GM18502 (cell line): ENCODE results near the gene RBPMS2.

Experiments
- ATAC-seq: cut with Tn5 transposase; IDR thresholded peaks from one replicate; pipeline ENCODE4 v1.9.1; 2021; ENCODE audit warnings: mild to moderate bottlenecking; ENCODE audit not compliant: unreplicated experiment, poor library complexity

RBPMS2 gene

DNA sequence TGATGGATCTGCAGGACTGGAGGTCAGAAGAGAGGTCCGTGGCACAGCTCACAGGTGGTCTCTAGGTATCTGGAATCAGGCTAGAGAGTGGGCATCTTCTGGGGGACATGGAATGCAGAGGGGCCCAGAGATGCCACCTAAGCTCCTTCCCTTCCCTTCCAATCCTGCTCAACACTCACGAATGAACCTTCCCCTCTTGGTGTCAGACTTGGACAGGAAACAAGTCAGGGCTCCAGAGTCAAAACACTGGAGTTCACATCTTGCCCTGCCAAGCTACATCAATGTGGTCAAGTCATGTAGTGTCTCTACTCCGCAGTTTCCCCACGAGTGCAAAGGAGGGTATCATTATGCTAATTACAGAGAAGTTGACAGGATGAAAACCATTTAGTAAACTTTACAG, 16.0 kb upstream of the RBPMS2 start:
- no peak for ATAC-seq

DNA sequence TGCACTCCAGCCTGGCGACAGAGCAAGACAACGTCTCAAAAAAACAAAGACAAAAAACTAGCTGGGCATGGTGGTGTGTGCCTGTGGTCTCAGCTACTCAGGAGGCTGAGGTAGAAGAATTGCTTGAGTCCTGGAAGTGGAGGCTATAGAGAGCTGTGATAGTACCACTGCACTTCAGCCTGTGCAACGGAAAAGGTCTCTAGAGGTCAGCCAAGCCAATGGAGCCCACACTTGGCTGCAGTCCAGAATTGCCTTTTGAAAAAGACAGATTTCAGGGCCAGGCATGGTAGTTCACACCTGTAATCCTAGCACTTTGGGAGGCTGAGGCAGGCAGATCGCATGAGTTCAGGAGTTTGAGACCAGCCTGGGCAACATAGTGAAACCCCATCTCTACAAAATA, 8.4 kb upstream of the RBPMS2 start:
- ATAC-seq: no peak

DNA sequence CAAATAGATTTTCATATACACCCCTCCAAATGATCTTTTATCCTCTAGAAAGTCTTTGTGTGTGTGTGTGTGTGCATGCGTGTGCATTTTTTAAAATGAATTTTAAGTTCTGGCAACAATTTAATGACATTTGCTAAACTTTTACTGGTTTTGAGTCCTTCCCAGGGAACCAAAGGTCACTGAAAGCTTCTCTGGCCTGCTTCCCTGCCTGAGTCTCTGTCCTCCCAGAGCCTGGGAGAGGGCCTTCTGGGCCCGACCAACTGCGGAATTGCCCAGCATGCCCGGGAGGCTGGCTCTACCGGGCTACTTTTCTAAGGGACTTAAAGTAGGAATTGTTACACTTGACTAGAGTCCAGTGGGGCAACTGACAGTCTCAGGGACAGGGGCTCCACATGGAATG, 7.4 kb upstream of the RBPMS2 start:
- ATAC-seq: no peak

DNA sequence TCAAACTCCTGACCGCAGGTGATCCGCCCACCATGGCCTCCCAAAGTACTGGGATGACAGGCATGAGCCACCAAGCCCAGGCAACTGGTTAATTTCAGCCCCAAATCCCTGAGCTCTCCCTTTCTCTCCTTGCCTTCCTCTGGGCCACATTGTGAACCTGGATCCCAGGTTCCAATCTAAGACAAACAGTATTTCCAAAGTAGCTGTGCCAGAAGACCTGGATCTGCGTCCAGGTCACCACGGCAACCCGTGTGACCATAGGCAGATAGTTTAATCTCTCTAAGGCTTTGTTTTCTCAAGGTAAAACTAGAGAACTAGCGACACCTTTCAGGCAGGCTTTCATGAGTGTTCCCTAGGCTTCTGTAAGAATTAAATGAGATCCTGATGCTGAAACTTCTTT, 5.9 kb upstream of the RBPMS2 start:
- no peak for ATAC-seq

DNA sequence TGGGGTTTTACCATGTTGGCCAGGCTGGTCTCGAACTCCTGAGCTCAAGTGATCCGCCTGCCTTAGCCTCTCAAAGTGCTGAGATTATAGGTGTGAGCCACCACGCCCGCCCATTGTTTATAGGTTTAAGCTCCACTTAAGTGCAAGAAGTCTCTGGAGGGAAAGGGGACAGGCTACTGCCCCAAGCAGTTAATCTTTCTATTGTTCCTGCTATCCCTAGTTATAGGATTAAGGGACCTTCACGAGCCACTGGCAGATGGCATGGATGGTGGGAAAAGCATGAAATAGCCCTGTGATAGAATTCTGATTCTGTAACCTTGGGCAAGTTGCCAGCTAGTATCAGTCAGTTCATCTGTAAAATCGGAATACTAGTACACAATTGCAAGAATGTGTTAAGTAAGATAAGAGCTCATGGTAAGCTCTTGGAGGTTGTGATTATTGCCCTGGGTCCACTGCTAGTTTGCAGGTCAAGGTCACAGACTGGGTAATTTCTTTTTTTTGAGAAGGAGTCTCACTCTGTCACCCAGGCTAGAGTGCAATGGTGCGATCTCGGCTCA, 5.3 kb upstream of the RBPMS2 start:
- no peak for ATAC-seq

DNA sequence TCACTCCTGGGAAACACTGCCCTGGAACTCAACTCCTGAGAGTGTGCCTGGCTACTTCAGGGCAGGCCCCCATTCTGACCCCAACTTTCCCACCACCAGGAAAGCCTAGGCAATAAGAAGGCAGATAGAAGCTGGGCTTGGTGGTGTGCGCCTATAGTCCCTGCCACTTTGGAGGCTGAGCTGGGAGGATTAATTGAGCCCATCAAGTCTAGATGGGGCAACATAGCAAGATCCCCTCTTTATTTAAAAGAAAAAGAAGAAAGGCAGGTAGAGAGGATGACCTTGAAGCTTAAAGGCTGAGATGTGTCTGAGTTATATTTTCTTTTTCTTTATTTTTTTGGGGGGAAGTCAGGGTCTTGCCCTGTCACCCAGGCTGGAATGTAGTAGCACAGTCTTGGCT, 4.2 kb upstream of the RBPMS2 start:
- no peak for ATAC-seq

DNA sequence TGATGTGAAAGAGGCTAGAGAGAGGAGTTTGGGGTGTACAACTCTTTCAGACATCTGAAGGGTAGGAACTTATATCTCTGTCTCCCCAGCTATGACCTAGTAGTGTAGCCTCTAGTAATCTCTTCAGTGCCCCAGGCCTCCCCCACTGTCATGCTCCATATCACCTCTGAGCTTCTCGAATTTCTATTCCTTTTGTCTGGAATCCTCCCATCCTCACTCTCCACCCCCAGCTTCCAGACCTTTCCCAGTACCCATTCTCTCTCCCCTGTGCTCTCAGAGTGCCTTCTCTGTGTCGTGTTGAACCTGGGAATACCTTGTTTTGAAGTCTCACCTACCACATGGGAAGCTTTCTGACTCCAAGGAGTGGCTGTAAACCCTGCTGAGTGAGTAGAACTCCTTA, 3.6 kb upstream of the RBPMS2 start:
- no peak for ATAC-seq

DNA sequence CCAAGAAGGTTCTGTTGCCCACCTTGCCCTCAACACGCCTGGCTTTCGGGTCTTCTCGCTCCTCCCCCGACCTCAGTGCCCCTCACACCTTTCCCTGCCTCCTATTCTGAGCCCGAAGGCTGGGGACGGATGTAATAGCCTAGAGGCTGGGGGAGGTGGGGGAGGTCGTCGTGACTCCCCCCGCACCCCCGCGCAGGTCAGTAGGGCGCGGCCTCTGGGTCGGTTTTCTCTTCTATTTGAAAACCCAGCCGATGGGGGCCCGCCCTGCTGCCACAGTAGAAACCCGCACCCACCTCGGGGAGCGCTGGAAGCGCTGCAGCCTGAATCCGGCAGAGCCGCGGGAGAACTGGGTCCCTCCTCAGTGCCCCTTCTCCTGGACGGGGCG, 1.0 kb upstream of the RBPMS2 start:
- no peak for ATAC-seq

DNA sequence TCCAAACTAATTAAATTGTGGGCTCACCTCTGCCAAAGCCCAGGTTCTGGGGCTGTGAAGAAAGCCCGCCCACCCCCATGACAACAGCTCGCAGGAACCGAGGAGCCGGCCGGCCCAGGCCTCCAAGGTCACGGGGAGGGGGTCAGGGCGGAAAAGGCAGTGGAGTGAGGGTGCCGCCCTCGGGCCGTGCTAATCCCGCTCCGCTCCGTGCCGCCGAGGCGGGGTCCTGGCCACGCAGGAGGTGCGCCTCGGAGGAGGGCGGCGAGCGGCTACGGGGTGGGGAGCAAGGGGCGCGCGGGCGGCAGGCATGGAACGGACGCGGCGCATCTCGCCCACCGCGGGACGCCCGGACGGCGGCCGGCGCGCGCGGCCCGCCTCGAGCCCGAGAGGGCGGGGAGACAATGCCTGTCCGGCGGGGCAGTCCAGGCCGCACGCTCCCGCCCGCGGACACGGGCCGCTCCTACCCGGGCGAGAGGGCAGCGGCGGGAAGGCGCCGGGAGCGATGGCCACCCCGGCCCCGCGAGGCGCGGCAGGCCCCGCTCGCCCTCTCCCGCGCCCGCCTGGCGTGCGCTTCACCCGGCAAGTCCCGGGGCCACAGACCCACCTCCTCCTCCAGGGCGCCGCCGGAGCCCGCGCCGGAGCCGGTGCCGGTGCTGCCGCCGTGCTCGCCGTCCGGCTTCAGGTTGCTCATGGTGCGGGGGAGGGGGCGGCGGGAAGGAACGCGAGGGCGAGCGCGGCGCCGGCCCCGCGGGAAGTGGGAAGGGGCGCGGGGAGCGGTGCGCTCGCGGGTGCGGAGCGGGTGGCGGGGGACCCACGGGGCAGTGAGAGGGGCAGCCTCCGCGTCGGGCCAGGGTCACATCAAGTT, 528 bp downstream of the RBPMS2 start:
- ATAC-seq: no peak

DNA sequence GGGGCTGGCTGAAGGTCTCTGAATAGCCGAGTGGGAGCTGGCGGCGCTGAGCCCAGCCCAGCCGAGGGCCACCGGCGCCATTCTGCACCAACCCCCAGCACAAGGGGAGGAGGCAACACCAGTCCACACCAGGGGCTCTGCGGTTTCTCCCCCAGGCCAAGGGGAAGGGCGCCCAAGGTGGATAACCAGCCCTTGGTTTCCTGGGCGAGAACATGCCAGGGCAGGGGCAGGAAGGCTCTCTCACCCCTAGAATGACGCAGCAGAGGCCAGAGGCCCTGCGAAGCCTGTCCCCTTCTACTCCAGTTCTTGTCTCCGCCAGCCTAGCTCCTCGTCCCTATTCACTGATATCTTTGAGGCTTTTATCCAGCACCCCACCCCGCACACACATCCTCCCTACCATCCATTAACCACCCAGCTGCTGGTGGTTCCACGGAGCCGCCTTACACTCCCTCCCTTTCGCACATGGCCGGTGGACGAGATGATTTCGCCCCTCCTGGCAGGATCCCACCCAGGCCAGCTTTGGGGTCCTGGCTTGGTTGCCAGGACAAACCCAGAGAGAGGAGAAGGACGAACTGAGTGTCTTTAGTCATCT, 1.3 kb downstream of the RBPMS2 start:
- no peak for ATAC-seq

DNA sequence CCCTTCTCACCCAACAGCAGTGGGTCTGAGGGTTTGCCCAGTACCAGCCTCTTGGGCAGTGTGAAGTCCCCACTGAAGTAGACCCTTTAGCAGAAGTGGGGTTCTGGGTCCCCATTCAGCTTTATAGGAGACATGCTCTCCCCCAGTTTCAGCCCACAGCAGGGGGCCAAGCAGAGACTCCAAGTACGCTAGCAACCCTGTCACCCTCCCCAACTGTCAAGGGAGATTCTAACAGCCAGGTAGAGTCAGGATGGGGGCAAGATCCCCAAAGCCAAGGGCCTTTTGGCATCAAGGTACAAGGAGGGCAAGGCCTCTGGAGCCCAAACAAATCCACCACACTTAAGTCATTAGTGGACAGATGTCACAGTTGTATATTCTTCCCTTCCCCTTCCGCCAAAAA, 1.8 kb downstream of the RBPMS2 start:
- ATAC-seq: no peak

DNA sequence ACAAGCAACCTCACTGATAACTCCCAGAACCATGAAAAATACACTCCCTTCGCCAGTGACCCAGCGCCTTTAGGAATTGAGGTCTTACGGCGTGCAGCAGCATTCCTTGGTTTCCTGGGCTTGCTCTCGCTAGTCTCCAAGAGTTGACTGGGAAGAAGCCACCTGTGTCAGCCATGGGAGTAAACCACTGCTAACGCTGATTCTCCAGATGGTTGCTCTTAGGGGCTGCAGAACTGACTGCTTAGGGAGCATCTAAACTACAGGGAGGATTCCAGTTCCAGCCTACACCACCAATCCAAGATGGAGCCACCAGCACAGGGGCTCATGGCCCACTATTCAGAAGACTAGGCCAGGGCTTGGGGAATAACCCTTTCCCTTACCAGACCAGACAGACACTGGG, 2.4 kb downstream of the RBPMS2 start:
- ATAC-seq: no peak

DNA sequence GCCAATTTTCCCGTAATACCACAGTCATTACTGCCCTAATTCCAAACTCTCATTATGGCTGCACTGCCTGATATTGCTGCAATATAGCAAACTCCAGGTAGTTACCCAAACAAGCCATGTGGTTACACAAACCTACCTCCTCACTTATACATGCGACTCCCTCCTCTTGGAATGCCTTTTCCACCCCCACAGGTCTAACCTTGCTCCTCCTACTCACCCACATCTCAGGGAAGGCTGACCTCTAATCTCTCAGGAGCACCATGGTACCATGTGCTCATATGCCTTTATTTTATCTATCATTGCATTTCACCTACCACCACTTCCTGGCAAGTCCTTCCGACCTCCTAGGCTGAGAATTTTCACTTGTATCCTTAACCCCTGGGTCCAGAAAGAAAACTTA, 2.9 kb downstream of the RBPMS2 start:
- no peak for ATAC-seq

DNA sequence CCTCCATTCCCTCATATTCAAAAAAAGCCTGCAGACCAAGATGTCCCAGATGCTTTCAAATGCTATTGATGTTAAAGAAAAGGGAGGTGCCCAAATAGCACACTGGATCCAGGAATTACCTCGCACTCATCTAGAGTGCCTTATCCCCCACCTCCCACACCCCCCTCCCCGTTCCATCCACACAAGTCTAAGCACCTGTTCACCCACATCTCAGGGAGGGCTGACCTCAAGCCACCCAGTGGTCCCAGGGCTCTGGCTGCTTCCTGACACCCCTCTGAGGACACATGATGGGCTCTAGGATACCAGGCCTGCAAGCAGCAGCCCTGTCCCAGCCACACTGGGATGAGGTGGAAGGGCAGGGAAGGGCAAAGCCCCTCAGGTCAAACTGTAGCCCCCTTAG, 4.8 kb downstream of the RBPMS2 start:
- no peak for ATAC-seq

DNA sequence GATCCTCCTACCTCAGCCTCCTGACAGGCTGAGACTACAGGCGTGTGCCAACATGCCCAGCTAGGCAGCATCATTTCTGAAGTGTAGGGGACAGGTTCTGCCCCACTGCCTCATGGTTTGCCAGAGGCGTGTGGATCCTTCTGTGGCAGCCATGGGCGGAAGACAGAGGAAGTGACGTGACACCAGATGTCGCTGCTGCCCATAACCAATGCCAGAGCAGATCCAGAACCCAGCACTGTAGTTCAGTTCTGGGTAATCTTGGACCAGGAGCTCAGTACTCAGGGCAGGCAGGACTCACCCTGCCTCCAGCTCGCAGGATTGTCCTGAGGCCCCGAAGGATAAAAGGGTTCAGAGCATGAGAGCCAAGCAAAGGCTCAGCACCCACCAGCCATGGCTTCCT, 8.2 kb downstream of the RBPMS2 start:
- ATAC-seq: no peak

DNA sequence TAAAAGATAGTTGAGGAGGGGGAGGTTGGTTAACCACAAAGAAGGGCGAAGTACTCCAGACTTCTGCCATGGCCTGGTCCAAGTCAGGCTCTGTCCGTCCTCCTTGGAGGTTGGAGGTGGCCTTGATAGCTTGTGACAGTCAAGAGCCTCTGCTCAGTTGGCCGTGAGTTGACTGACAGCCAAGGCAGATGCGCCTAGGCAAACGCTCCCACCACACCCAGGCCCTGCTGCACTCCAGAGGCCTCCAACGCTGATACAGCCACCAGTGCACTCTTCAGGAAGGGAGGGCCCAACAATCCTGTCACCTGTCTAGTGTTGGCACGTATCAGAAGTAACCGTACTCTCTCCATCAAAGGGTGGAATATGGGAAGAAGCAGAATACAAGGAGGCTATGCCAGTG, 9.3 kb downstream of the RBPMS2 start:
- no peak for ATAC-seq

DNA sequence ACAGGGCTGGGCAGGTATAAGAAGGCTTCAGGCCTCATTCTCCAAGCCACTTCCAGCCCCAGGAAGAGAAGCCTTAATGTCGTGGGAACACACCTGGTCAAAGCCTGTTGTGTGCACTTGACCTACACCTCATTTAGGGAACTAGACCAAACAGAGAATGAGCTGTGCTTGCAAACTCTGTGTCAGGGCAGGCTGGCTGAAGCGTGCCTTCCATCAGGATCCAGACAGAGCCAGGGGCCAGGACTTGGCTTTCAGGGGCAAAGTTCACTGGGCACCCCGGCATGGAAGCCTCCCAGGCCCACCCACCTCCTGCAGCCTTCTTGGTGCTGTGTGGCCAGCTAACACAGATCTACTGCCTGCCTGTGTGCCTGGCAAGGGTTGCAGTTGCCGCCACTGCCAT, 11.5 kb downstream of the RBPMS2 start:
- ATAC-seq: no peak

DNA sequence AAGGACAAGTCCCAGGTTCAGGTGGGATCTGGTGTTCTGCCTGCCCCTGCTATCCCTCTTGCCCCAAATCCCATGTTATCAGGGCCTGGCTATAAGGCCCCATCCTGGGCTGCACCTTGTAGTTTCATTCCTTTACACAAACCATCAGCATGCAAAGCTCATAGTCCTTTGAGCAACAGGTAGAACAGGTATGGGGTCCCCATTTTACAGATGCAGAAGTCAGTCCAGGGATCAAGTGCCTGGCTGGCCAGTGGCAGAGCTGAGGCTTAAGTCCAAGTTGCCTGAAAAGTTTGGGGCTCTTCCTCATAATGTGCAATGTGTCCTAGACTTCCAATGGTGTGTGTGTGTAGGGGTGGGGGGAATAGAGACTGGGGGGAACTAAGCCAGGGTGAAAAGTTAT, 11.9 kb downstream of the RBPMS2 start:
- ATAC-seq: no peak

DNA sequence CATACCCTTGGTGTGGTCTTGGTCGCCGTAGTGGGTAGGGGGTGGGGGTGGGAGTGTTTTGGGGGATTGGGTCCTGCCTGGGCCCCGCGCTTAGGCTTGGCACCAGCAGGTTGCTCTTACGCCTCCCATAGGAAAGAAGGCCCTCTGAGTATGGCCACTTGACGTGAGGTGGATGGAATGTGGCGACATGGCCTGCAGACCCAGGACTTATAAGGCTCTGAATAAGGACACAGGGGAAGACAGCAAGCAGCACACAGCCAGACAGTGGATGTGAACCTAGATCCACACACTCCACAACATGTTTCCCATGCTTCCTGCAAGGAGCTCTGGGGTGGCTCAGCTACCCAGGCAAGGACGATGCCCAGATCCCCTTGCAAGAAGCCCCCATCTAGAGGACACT, 12.4 kb downstream of the RBPMS2 start:
- no peak for ATAC-seq

DNA sequence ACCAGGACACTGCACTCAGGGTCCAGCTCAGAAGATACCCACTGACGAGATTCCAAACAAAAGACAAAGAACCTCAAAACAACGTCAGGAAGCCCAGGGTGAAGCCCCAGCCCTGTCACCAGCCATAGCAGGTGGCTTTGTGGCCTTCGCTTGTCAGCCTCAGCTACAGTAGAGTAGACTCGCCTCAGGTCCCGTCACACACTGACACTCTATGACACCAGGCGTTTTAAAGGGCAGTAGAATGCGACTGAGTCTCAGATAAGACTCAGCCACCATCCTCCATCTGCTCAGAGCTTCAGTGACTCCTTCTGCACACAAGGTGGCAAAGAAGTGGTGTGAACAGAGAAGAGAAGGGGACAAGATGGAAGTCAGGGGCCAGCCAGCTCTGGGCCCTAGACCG, 12.8 kb downstream of the RBPMS2 start:
- no peak for ATAC-seq

DNA sequence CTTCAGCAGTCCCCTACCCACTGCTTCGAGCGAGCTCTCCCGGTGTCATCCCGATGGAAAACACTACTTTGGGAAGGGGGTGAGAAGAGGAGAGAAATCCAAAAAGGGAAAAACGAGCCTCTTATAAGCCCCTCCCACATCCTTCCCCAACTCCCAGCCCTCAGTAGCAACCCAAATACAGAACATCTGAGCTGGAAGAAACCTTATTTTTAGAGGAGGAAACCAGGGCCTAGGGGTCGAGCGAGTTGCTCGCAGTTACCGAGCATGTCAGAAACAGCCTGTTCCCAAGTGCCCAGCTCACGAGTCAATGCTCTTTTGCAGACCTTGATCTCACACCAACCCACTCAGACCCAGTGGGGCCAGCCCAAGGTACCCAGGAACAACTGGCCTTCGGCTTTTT, 14.2 kb downstream of the RBPMS2 start:
- ATAC-seq: no peak

DNA sequence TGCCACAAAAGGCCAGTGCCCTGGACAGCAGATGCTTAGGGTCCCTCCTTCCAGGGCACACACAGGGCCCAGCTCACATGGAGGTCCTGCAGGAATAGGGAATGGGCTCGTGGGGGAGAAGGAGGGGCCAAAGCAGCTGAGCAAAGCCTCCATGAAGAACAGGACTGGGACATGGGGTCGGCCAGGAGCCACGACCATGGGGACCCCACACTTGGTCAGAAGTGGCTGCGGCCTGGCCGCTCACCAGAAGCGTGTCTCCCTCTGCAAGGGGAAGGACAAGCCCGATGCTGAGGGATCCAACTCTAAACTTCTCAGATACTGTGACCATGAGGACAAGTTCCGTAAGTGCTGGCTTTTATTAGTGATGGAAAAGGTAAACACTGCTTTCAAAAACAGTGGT, 15.3 kb downstream of the RBPMS2 start:
- no peak for ATAC-seq
